Fibroblast of peridontal ligament (primary cell): ENCODE measurements around the gene IL1R2.
A peak's percentile ranks its signal among the peaks of the same experiment; 100 is the strongest.
"Not testable (repeated sequence)": the region's sequence is repeated elsewhere in the genome, so short reads cannot be mapped to it uniquely, and the experiment has no call there.

Source experiments
- DNase-seq: peaks from one replicate; pipeline ENCODE4 v3.0.0-alpha.2; 2010; ENCODE audit errors: extremely low read depth

The IL1R2 gene

DNA sequence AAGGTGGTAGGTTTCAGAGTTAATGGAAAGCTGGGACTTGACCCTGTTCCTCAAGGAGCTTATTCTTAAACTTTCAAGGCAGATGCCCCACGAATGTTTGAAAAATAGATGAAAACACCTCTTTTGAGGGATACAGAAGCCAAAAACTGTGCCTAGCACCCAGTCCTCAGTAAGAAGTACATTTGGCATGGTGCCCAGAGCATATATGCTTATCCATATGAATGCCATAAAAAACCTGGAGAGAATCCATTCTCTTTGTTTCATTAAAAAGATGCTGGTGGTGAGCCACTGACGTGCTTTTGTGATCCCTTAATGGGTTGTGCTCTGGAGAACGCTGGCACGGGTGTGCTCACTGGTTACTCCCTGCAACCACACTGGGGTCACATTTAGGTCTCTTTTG, 69.0 kb downstream of the IL1R2 start:
- no peak for DNase-seq

DNA sequence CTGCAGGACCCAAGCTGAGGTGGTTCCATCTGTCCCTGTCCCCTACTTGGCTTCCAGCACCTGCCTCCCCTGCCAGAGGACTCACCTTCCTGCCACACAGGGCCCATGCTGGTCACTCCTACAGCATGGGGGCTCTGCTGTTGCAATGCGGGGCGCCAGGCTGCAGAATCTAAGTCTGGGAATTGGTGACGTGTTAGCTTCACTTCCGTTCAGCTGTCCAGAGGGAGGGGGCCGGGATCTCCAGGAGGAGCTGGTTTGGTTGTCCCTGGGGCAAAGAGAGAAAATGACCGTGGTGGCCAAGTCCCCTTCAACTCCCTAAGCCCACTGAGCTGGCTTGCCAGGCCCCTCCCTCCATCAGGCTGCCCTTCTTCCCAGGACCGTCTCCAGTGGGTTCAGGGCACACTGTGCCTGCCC, 69.5 kb downstream of the IL1R2 start:
- no peak for DNase-seq

DNA sequence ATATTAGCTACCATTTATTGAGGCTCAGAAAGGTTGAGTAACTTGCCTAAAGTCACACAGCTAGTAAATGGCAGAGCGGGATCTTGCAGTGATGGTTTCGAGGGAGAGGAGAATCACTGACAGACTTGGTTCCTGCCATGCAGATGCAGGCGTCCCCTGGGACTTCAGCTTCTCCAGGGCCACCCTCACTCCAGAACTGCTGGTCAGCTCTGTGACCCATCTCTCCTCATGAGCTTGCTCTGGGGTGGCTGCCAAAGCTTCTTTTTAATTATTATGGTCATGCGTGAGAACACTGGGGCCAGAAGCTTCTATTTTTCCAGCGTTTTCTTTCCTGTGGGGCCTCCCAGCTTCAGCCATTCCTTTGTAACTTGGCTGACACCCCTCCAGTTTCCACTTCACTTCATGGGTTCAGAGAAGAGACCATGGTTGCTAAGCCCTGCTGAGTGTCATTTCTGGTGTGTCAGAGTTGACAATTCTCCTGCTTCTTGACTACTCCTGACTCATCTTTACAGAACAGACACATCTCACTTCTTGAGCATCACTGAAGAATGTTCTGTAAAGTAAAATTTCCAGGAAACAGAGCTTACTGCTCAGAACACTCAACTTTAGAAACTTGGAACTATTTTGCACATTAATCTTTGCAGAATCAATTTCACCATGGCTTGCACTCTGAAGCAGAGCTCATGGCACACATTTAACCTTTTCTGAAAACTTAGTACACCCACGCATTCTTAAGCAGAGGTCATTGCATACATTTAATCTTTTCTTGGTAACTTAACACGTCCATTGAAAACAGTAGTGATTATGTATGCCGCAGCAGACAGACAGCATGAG, 70.4 kb downstream of the IL1R2 start:
- peak; percentile 83 for DNase-seq

DNA sequence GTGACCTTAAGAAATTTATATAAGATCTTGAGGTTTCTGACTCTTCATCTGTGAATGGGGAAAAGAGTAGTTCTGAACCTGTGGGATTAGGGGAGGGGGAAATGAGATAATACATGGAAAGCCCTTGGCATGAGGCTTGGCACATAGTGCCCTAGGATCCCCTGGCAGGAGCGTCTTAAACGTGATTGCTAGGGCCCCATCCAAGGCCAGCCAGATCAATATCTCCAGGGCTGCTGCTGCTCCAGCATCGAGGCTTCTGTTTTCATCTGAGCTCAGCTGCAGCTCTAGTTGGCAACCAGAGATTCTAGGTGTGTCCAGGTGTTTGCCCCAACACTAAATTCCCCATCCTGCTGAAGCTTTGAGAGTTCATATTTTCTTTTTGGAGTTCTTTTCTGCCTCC, 71.0 kb downstream of the IL1R2 start:
- no peak for DNase-seq

DNA sequence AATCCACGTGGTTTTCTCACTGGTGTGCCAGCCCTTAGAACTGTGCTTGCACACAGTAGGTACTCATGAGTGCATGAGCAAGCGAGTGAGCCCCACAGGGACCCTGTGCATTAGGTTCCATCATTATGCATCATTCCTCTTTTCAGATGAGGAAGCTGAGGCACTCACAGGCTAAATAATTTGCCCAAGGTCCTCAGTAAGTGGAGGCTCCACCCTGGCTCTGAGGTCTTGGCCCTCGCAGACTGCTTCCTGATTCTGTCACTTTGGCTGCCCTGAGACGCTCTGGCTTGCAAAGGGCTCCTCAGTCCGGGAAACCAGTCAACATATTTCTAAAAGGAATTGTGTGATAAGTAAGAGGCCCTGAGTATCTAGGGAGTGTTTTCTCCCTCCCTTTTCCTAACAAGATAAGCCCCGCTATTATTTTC, 71.7 kb downstream of the IL1R2 start:
- peak; percentile 66 for DNase-seq

DNA sequence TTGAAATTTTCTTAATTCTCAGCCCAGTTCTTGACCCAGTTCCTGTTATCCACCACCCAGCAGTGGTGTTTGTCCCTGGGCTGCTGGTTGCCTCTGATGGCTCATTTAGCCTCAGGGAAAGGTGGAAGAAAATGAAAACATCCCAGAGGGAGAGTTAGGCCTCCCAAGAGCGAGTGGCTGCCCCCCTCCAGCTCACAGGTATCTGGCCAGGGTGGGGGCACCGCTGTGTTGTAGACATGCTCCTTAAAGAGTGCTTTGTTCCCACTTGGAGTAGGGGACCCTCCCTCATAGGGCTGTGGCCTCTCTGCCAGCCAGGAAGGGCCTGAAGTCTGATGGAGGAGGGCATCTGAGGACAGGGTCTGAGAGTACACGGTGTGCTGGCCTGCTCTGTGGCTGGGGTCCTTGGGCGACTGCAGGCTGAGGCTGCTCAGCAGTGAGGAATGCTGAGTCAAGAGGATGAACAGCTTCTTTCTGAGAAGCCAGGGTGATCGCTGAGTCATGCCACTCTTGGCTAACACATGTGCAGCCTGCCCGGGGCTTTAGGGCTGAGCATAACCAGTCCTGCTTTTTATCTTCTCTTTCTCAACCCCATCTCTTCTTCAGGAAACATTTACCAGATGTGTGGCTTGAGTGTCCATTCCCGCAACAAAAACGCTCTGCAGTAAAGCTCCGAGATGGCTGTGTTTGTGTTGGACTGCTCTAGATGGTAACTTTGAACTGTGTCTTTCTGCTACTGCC, 72.3 kb downstream of the IL1R2 start:
- DNase-seq = peak; percentile 98

DNA sequence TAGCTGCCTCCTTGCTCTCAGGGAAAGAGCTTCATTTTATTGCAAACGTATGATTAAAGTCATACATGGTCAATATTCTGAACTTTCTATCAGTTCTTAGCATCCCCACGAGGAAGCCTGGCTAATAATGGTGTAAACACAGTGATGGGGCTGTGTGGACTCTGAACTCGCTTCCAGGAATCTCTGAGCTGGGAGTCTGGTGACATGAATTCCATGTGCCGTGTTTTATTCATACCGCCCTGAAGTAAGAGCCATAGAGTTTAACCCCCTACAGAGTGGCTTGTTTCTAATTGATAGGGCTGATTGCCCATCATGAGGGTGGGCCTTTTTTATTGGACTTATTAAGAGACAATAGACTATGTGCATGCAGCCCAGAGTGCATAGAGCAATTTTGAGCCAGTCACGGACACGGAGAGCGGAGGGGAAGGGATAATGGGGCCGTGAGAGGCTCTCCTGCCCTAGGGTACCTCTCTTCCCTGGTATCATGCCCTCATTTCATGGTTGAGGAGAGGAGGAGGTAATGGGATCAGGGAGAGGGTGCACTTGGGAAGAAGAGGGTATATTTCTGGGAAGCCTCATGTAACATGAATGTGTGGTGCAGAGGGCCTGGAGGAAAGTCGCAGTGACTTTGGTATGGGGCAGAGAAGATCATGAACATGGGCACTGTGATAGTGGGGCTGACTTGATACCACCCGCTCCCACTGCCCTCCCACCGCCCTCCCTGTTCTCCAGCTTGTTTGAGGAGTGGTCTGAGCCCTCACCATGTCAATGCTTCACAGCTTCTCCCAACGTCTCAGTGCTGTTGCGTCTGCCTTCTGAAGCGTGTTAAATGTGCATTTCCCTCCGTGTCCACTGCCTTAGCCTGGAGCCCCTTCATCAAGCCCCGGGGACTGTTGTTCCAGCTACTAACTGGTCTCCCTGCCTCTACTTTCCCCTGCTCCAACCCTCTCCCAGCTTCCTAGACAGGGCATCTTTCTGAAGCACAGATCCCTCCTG, 73.2 kb downstream of the IL1R2 start:
- no peak for DNase-seq

DNA sequence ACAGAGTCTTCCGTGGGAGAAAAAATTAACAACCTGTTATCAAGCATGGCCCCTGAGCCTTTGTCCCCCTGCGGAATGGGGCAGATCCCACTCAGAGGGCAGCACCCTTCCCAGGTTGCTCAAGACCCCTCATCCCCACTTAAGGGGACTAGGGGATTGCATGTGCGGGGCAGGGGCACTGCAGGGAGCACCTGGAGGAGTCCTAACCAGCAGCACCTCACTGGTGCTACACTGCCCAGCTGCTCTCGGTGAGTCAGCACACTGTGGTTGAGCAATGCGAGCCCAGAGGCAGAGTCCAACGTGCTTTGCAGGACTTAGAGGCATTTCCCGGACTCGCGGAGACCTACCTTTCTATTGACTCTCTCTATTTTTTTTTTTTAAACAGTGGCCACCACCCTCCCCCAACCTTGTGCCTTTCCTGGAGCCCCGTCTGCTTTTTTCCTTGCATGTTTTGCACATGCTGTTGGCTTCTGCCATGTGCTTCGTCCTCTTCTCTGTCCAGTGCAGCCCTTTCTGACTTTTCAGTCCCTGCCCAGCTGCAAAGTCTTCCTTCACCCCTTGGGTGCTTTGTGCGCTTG, 74.0 kb downstream of the IL1R2 start:
- no peak for DNase-seq

DNA sequence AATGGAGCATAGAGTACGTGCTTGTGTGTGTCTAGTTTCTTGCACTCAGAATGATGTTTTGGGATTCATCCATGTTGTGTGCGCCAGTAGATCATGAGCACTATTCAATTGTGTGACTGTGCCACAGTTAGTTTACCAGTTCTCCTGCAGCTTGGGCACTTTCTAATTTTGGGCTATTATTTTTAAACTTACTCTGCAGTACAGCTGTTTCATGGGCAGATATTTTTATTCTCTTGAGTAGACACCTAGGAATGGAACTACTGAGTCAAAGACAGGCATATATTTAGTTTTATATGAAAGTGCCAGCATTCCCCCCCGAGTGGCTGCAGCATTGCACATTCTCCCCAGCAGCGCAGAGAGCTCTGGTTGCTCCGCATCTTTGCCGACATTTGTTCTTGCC, 74.8 kb downstream of the IL1R2 start:
- DNase-seq = no peak

DNA sequence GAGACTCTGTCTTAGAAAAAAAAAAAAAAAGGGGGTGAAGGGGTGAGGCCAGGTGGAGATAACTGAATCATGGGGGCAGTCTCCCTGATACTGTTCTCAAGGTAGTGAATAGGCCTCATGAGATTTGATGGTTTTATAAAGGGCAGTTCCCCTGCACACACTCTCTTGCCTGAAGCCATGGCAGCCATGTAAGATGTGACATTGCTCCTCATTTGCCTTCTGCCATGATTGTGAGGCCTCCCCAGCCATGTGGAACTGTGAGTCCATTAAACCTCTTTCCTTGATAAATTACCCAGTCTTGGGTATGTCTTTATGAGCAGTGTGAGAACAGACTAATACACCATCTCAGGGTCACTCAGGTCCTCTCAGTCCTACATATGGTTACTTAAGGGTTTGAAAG, 76.4 kb downstream of the IL1R2 start:
- DNase-seq = not testable (repeated sequence)

DNA sequence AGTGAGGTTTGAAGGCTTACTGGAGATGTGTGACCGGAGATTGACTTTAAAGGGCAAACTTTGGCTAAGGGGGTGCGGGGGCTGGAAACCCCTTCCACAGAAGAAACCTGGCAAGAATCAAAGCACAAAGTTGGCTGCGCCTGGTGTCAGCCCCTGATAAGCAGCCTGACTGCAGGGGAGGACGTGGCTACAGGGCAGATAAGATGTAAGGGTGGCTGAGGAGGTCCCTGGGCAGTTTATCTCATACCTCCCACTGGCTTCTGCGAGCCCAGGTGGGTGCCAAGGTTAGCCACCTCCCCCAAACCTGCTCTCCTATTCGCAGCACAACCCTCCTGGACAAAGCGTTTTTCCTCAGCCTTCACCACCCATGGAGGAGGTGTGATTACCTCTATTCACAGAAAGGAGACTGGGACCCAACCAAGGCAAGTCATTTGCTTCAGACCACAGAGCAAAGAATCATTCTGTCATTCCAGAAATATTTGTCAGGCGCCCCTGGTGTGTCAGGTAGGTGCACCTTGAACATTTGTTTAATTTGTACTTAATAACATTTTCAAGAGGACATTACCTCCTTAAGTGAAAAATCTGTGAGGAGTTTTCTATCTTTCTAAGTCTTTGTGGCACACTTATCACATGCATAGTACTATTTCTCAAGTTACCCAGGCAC, 77.7 kb downstream of the IL1R2 start:
- DNase-seq = no peak

DNA sequence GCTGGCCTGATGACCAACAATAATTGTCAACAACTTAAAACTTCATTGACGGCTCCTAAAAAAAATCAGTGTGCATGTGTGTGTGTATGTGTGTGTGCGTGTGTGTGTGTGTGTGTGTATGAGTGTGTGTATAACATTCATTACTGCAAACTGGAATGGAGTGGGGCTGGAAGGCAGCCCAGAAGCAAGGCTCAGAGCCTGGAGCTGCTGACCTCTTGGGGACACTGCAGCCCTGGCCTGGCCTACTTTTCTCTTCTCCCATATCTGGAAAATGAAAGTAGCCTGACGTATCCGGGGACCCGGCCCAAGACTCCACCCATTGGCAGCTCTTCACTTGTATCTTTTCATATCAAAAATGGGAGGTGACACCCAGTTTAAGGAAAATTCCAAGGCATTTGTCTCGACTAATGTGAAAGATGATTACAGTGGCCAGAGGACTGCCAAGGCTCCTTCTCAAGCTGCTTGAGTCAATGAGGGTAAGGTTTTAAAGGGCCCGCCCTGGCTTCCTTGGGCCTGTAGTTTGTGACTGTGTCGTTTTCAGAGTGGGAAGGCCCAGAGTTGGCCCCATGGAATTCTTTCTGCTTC, 78.4 kb downstream of the IL1R2 start:
- DNase-seq = peak; percentile 93

DNA sequence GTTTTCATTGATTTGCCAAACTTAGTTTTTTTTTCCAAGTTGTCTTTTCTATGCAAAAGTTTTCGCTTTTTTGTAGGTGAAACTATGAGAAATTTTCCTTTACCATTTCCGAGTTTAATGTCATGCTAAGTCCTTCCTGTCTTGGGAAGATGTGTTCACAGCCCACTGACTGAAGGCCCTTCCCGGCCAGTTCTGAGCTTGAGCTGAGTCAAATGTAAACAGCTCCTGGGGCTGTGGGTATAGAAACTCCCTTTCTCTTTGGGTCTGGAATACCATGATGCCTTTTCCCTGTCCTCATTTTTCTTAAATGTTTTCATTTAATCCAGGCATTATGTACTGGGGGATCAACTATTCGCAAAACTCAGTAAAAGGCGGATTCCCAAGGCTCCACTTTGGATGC, 81.0 kb downstream of the IL1R2 start:
- DNase-seq = peak; percentile 72

DNA sequence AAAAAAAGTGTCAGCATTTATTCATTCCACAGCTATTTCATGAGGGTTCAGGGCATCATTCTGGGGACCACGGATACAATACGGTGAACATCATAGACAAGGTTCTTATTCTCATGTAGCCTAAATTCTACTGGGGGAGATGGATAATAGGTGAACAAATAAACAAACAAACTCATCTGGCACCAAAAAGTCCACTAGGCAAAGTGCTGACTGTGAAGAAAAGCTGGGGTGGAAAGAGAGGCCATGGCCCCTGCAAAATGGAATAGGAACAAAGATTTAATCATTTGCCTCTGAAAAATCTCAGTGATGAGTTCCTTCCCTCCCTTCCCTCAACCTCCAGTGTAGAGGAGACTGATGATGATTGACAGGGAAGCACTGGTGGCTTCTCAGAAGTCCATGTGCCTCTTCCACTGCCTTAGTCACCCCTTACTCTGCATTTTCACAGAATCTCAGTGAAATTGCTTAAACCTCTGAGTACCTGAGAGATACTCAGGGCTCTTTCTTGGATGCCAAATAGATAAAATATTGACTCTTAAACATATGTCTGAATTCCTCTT, 81.5 kb downstream of the IL1R2 start:
- DNase-seq = no peak

DNA sequence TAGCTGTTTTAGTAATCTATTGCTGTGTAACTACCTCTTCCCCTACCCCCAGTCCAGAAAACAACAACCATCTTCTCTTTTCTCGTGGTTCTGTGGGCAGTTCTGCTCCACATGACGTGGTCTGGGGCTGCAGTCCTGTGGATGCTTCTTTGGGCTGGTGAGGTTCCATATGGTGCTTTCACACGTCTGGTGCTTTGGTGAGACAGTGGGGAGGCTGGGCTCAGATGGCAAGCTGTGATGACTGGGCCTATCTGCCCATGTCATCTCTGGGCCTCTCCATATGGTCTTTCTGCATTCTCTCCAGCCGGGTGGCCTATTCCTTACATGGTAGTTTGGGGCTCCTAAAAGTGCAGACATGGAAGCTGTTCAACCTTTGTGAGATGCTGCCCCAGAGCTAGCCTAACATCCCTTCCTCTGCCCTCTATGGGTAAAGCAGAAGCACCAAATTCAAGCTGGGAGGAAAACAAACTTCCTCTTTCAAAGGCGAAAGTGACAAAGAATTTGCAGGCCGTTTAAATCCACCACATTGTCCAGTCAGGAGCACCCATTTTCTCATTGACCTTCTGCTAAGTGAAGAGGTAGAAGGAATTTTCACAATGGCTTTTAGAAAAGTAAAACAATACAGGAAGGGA, 82.5 kb downstream of the IL1R2 start:
- no peak for DNase-seq

DNA sequence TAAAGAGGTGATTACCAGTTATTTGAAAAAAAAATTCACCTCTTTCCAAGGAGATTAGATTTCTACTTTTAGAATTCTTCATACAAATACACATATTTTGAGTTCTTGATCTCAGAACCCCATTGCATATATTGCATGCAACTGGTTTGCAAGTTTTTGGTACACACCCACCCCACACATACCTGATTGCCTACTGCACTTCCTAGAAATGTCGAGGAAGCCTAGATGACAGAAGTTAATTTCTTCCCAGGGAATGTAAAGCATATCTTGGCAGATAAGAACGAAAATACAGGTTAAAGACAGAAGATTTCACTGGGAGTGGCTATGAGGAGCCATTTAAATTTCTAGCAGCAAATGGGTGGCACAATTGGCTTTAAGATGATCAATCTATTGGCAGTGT, 83.7 kb downstream of the IL1R2 start:
- DNase-seq = no peak

DNA sequence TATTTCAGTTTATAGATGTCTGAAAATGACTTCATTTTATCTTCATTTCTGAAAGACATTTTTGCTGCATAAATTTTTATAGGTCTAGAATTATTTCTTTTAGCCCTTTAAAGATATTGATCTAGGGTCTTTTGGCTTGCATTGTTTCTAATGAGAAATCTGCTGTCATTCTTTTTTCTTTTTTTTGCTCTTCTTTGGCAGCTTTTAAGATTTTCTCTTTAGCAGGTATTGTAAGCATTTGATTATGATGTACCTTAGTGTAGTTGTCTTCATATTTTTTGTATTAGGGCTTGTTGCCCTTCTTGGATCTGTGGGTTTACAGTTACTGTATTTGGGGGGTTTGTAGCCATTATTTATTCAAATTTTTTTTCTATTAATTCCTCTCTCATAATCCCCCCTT, 84.8 kb downstream of the IL1R2 start:
- no peak for DNase-seq
